H54 (cell line): ENCODE data around the gene C16orf74.

Experiments
- DNase-seq: peaks from one replicate; pipeline ENCODE4 v3.0.0; 2011; ENCODE audit warnings: low spot score, mixed read lengths; ENCODE audit not compliant: insufficient read length
- FAIRE-seq: peaks from 3 replicates; lab custom pipeline; 2011; peaks lifted over from hg19 to GRCh38; lab: Jason Lieb, UNC
- POLR2A ChIP-seq: IDR thresholded peaks from 2 replicates; pipeline ENCODE4 v1.6.1; 2011; ENCODE audit warnings: low read depth, mild to moderate bottlenecking, low read length

The C16orf74 gene

DNA sequence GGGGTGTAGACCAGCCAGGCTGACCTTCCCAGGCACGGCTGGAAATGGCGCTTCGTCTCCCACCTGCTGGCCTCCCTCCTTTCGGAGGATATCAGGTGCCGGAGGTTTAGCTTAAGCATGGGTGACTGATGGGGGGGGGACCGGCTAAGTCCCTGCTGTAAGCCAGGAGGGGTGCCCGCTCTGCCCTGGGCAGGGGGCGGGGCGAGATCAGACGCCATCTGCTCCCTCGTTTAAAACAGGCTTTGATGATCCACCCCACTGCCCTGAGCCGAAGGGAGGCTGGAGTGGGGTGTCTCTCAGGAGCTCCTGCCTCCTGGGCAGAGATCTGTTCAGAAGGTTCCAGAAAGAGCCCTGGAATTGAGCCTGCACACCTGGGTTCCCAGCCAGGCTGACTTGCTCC is 26.0 kb downstream of the C16orf74 start:
- DNase-seq (no peak), FAIRE-seq (no peak)
- no peak for TF ChIP-seq POLR2A

DNA sequence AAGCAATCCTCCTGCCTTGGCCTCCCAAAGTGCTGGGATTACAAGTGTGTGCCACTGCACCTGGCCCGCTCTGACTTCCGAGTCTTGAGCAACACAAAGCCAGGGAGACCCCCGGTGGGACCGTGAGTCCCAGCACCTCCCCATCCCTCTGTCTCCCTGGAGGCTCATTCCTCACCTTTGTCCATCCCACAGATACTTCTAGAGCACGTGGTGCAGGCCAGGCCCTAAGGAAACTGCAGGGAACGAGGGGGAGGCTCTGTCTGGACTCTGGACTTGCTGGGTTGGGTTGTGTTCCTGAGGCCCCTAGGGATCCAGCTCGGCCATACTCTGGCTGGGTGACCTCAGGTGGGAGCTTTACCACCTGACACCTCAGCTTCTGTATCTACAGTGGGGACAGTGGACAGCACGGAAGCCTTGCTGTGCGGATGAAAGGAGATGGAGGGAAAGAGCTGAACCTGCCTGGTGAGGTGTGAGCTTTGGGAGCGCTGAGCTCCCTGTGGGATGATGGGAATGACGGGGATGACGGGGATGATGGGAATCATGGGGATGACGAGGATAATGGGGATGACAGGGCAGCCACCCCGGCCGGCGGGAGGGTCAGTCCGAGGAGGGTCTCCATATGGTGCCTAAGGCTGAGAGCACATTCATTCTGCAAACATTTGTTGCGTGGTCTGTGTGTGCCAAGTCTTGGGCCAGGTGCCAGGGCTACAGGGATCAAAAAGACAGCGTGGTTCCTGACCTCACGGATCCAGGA is 26.6 kb downstream of the C16orf74 start:
- no peak for DNase-seq
- no peak for FAIRE-seq
- TF ChIP-seq POLR2A, result no peak

DNA sequence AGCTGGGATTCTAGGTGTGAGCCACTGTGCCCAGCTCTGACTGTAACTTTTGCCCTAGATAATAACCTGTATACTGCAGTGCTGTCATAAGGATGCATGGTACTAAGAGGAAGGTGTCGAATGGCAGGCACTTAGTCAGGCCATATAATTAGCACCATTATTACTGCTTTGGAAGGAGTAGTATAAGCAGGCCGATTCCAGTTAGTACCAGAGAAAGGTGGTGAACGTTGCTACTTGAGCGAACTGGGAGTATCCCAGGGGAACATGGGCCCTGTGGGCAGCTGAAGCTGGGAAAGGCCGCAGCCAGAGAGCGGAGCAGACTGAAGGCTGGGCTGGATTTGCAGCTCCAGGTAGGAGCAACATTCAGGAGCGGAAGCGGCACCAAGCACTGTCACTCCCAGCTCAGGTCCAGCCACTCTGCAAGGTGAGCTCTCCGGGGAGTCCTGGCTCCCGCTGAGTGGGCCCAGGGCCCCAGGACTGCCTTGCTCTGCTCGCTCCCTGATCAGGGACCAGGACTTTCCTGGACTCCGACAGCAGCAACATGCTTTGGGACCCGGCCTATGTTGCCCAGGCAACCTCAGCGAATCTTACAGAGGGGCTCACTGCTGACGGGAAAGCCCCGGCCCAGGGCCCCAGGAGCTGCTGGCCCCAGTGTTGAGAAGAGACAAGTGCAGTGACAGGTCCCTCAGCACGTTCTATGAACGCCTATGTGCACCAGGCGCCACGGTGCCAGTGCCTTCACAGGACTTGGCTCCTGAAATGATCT is 28.6 kb downstream of the C16orf74 start:
- FAIRE-seq, result no peak
- no peak for TF ChIP-seq POLR2A
- DNase-seq, result no peak

DNA sequence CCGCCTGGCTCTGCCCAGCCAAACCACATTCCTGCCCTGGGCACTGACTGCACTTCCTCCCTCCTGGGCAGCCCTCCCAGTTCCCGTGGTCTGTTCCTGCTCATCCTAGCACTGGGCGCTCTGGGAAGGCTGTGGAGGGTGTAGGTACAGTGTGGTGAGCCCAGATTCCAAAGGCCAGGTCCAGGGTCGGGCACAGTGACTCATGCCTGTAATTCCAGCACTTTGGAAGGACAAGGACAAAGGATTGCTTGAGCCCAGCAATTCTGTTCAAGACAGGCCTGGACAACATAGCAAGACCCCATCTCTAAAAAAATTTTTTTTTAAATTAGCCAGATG is 30.6 kb downstream of the C16orf74 start:
- FAIRE-seq (peak; percentile 11), DNase-seq (peak; percentile 88)
- TF ChIP-seq POLR2A, result no peak

DNA sequence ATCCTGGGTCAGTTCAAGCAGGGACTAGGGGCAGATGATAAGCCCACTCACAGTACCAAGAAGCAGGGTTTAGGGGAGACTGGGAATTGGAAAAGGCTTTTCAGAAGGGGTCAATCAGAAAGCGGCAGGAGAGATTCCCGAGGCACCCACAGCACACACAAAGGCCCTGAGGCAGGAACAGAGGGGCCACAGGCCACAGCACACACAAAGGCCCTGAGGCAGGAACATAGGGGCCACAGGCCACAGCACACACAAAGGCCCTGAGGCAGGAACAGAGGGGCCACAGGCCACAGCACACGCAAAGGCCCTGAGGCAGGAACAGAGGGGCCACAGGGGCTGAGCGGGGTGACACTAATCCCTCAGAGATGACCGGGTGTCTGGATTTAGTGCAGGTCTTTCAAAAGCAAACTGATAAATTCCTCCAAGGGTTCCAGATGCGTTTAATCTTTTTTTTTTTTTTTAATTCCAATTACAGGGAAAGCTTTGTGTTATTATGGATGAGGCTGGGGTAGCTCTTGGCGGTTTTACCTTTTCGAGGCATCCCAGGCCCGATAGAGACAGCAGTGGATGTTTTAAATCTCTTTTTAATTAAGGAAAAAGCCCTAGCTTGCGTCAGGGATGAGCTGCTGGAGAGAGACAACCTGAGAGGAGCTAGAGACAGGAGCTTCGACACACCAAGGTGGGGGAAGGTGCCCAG is 31.1 kb downstream of the C16orf74 start:
- TF ChIP-seq POLR2A, result no peak
- FAIRE-seq (no peak), DNase-seq (no peak)

DNA sequence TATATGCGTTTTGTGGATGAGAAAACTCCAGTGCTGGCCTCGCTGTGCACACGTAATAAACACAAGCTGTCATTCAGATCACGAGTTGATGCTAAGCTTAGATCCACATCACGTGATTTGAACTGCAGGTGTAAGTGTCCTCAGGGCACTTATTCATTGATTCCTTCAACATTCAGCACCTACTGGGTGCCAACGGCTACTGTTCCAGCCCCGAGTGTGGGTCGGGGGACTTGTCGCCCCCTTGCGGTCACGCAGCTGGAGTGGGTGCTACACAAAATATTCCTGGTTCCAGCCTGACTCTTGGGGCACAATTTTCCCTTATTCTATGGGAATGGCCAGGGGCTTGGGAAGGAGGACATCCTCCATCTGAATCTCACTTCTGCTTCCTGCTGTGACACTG is 32.2 kb downstream of the C16orf74 start:
- no peak for DNase-seq
- no peak for FAIRE-seq
- TF ChIP-seq POLR2A, result no peak

DNA sequence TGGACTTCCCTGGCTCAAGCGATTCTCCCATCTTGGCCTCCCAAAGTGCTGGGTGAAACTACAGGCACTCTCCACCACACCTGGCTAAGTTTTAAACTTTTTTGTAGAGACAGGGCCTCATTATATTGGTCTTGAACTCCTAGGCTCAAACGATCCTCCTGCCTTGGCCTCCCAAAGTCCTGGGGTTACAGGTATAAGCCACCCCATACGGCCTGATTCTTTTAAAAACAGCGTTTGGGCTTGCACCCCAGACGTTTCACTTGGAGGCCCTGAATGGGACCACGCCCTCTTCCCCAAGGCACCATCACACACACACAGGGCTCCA is 32.8 kb downstream of the C16orf74 start:
- no peak for TF ChIP-seq POLR2A
- FAIRE-seq, result no peak

DNA sequence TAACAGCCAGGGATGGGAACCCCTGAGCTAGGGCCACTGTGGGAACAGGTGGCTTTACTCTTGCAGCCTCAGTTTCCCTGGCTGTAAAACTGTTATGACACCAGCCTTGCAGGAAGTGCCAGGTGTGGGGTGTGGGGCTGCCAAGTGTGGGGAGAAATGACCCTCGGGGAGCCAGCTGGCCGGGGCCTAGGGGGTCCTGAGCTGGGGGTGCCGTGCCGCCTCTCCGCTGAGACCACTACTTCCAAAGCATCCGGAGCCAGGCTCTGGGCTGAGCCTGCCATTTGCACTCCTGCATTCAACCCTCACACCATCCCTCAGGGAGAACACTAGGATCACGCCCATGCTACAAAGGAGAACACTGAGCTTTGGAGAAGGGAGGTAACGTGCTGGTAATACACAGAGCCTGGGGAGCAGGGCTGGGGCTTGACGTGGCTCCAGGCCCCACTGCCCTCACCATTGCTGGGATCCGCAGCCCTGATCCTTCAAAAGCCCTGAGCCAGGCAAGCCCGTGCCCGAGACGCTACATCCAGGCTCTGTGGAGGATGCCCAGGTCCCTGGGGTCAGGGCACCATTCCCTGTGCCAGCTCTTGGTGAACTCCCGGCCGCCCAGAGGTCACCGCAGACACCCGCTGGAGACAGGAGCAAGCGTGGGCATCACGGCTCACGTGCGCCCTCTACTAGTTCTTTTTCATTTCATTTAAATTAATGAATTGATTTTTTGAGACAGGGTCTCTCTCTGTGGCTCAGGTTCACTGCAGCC is 33.3 kb downstream of the C16orf74 start:
- no peak for TF ChIP-seq POLR2A
- FAIRE-seq (no peak), DNase-seq (peak; percentile 72)

More for the DNA sequence above, 32.8 kb downstream of the C16orf74 start:
- no peak for DNase-seq

DNA sequence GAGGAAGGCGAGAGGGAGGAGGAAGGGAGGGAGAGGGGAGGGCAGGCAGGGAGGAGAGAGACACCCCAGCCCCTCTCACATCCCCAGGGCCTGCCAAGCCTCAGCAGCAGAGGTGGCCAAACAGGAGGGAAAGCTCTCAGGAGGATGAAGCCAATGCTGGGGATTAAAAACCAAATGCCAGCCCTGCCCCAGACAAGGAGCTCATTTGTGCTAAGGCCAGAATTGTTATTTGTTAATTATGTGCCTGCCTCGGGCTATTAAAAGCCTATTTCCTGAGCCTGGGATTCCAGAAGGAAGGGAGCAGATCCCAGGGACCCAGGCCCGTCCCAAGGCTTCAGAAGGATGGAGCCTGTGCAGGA is 34.2 kb downstream of the C16orf74 start:
- DNase-seq (no peak), FAIRE-seq (no peak)
- no peak for TF ChIP-seq POLR2A

DNA sequence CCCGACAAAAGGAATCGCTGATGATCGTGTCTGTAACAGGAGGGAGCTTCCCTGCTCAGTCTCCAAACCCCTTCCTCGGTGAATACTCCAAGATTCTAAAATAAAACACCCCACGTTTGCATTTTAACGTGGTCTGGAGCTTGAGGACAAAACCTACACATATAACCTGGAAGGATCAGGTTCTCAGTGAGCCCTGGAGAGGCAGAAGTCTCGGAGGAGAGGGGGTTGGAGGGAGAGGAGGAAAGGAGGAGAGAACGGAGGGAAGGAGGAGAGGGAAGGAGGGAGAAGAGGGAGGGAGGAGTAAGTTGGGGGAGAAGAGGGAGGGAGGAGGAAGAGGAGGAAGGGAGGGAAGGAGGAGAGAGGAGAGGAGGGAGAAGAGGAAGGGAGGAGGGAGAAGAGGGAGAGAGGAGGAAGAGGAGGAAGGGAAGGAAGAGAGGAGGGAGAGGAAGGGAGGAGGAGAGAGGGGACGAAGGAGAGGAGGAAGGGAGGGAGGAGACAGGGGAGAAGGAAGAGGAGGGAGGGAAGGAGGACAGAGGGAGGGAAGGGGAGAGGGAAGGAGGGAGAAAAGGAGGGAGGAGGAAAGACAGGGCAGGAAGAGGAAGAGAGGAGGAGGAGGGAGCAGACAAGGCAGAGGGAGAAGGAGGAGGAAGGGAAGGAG is 34.7 kb downstream of the C16orf74 start:
- no peak for TF ChIP-seq POLR2A
- FAIRE-seq (no peak), DNase-seq (no peak)

DNA sequence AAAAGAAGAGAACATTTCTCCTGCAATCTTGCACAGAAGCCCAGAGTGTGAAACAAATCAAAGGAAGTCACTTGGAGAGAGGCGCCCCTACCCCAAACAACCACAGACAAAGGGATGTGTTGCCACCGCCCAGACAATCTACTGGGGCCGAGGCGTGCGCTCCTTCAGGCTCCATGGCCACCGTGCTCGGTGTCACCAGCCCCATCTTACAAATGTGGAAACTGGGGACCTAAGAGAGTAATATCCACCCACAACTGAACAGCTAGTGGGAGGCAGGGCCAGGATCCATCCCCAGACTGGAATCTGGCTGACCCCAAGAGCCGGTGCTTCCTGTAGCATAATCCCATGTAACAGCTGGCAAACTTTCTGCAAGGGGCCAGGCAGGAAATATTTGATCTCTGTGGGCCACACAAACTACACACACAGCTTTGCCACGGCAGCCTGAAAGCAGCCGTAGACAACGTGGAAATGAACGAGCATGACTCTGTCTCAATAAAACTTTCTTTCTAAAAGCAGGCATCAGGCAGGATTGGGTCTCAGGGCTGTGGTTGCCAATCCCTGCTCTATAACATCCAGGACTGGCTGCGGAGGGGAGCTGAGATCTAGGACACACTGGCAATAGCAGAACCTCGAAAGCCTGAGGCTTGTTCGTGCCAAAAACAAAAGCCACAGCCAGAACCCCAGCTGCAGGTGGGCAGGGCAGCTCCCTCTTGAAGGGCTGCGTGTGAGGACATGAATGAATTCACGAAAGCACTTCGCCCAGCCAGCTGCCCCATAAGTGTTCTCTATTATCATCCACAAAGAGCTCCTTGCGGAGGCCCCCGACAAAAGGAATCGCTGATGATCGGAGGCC is 35.5 kb downstream of the C16orf74 start:
- no peak for DNase-seq
- no peak for TF ChIP-seq POLR2A
- FAIRE-seq, result no peak

DNA sequence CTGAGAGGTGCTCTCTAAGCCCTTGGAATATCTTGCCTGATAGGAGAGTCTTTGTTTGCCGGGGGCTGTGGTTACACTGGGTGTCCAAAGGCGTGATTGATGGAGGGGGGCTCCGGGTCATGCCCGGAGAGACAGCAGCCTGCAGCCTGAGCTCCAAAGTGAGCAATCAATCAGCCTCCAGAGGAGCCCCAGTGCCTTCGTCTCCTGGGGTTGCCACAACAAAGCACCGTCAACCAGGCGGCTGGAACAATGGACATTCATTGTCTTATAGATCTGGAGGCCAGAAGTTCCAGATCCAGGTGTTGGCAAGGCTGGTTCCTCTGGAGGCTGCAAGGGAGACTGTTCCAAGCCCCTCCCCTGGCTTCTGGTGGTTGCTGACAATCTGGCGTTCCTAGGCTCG is 38.1 kb downstream of the C16orf74 start:
- DNase-seq (no peak), FAIRE-seq (no peak)
- no peak for TF ChIP-seq POLR2A
